NCI-H510A (cell line): ENCODE measurements around the gene COL4A5.
"Not testable (repeated sequence)": the region's sequence is repeated elsewhere in the genome, so short reads cannot be mapped to it uniquely, and the experiment has no call there.

ENCODE experiments used
- DNase-seq: peaks from one replicate; lab custom pipeline; 2025; lab: John Stamatoyannopoulos, UW

The COL4A5 gene

DNA sequence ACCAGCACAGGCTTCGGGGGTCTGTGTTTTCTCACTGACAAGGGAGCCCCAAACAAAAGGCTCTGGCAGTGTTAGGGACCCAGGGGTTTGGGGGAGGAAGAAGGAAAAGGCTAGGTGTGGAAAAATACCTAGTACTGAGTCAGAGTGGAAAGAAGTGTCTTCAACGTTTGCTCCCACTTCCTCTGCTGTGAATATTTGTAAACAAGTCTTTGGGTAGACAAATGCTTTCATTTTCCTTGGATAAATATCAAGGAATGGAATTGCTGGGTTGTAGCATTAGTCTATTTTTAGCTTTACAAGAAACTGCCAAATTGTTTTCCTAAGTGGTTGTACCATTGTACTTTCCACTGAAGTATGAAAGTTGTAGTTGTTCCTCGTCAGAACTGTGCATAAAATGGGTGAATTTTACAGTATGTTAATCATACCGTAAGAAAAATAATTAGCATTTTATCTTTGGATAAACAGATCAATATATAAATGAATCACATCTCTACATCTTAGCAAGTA is 17.4 kb downstream of the COL4A5 start:
- no peak for DNase-seq

DNA sequence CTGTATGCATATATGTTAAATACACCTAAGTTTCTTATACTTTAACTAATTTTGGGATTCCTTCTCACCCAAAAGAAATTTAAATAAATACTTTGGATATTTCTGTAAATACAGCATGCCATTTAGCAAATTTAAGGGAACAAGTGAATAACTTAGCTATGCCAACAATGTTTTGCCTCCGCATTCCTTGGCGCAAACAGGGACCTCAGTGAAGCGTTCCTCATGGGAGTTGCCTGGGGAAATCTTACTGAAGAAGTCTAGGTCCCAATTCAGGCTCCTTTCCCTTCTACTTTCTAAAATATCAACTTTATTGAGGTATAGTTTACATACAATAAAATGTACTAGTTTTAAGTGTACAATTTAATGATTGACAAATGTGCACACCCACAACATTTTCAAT is 25.0 kb downstream of the COL4A5 start:
- DNase-seq = no peak

GRCh38 chrX:108468486-108468885 is 28.8 kb downstream of the COL4A5 start:
- DNase-seq = no peak

GRCh38 chrX:108473979-108474378 is 34.3 kb downstream of the COL4A5 start:
- no peak for DNase-seq

- DNase-seq = not testable (repeated sequence)
Measured at GRCh38 chrX:108481528-108481927, 41.9 kb downstream of the COL4A5 start.

DNA sequence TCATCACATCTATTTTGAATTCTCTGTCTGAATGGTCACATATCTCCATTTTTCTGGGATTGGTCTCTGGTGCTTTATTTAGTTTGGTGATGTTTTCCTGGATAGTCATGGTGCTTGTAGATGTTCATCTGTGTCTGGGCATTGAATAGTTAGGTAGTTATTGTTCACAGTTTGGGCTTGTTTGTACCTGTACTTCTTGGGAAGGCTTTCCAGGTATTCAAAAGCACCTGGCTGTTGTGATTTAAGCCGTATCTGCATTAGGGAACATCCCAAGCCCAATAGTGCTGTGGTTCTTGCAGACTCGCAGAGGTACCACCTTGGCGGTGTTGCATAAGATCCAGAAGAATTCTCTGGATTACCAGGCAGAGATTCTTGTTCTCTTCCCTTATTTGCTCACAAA is 44.6 kb downstream of the COL4A5 start:
- no peak for DNase-seq

- DNase-seq = no peak
Measured at GRCh38 chrX:108485960-108486359, 46.3 kb downstream of the COL4A5 start.

- no peak for DNase-seq
Measured at GRCh38 chrX:108494406-108495090, 54.9 kb downstream of the COL4A5 start.

DNA sequence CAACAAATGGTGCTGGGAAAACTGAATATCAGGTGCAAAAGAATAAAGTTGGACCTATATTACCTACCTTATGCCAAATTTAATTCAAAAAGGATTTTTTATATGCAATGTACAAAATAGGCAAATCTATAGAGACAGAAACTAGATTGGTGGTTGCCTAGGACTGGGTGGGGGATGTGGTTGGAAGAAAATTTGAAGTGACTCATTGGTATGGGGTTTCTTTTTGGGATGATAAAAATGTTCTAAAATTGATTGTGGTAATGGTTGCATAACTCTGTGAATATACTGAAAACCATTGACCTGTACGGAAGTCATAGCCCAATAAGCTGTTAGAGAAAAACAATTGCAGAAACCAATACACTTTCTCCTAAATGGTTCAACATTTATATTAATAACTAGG is 72.1 kb downstream of the COL4A5 start:
- DNase-seq = no peak

DNA sequence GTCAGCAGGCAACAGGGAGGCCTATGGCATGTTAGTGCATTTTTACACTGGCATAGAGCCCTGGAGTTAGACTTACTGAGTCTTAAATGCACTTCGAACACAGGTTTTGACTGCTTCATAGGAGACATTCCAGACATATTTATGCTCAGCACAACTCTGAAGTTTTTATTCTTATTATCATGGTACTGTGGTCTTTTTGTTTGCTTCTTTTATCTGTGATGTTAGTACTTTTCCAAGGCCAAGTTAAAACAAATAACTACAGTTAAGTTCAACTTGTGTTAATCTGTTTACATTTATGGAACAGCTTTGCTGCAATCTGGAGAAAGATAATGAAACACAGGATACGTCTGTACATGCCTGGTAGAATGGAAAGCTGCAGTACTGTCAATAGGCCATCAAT is 76.5 kb downstream of the COL4A5 start:
- no peak for DNase-seq

GRCh38 chrX:108527724-108528123 is 88.1 kb downstream of the COL4A5 start:
- no peak for DNase-seq

GRCh38 chrX:108537005-108537404 is 97.4 kb downstream of the COL4A5 start:
- peak; percentile 0 for DNase-seq

DNA sequence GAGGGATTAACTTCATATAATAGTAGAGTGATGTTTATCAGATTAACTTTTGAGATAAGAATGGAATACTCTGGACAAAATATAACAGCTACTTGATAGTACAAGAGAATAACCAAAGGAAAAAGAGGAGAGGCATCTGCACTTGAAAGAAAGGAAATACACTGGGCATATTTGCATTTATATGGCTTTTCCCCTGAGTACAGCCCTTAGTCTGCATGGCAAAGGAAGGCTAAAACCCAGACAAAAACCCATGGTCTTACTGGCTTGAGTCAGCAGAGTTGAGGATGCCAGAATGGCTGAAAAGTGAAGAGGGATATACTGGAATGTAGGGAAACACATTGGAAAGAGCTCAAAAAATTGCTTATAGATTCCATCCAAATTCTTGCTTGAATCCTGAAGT is 101.6 kb downstream of the COL4A5 start:
- DNase-seq = no peak

GRCh38 chrX:108557580-108557979 is 117.9 kb downstream of the COL4A5 start:
- DNase-seq = no peak

- no peak for DNase-seq
Measured at GRCh38 chrX:108558217-108558616, 118.6 kb downstream of the COL4A5 start.

DNA sequence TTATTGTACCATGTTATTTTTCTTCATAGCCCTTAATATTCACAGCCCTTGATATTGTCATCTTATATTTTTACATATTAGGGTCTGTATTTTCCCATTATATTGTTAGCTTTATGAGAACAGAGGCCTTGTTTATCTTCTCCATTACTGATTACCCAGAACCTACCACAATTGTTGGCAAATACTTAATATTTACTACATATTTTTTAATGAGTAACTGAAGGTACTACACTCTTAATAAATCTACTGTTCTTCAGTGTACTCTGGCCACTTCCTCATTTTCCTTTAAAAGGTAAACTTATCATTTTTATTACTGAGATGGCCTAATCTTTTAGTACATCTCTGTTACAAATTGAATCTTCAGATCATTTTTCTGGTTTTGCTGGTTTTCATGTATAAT is 133.5 kb downstream of the COL4A5 start:
- no peak for DNase-seq

- no peak for DNase-seq
Measured at GRCh38 chrX:108582151-108582550, 142.5 kb downstream of the COL4A5 start.

GRCh38 chrX:108584617-108585211 is 145.1 kb downstream of the COL4A5 start:
- no peak for DNase-seq

- DNase-seq = no peak
Measured at GRCh38 chrX:108590496-108590895, 150.9 kb downstream of the COL4A5 start.

DNA sequence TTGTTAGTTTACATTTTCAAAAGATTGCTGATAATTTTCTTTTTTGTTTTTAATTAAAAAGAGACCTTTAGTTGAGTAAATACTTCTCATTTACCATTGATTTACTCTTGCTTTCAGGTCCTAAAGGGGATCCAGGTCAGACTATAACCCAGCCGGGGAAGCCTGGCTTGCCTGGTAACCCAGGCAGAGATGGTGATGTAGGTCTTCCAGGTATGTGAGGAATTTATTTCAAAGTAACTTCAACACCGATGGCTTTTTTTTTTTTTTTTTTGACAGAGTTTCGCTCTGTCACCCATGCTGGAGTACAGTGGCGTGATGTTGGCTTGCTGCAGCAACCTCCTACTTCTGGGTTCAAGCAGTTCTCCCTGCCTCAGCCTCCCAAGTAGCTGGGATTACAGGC is 161.6 kb downstream of the COL4A5 start:
- DNase-seq = no peak

- DNase-seq = no peak
Measured at GRCh38 chrX:108610141-108610540, 170.5 kb downstream of the COL4A5 start.

DNA sequence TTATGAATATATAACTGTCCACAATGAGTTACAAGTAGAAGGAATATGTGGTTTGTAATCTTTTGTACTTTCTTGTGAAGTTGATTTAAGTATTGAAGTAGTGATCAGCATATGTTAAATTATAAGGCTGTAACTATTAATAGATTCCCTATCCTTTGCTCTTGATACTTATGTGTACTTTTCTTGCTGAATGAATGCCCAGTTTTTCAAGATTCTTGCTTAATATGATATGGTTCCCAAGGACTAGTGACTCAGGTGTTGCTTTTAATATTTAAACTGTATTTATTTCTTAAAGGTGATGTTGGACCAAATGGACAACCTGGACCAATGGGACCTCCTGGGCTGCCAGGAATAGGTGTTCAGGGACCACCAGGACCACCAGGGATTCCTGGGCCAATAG is 175.0 kb downstream of the COL4A5 start:
- DNase-seq = no peak

DNA sequence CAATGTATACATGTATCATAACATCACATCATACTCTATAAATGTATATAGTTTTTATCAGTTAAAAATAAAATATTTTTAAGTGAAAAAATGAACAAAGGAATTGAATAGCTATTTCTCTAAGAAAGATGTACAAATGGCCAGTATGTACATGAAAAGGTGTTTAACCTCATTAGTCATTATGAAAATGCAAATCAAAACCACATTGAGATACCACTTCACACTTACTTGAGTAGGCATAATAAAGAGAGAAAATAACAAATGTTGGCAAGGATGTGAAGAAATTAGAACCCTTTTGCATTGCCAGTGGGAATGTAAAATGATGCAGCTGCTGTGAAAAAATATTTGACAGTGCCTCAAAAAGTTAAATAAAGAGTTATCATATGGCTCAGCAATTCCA is 201.2 kb downstream of the COL4A5 start:
- no peak for DNase-seq
